Stimulated activated naive CD4-positive, alpha-beta T cell (primary cell): ENCODE results near the gene CDH12.
"Not testable (repeated sequence)": the region's sequence is repeated elsewhere in the genome, so short reads cannot be mapped to it uniquely, and the experiment has no call there.

Source experiments
- DNase-seq, 6 experiments: peaks; one replicate each; lab custom pipeline; 2025; lab: John Stamatoyannopoulos, UW

Gene CDH12

DNA sequence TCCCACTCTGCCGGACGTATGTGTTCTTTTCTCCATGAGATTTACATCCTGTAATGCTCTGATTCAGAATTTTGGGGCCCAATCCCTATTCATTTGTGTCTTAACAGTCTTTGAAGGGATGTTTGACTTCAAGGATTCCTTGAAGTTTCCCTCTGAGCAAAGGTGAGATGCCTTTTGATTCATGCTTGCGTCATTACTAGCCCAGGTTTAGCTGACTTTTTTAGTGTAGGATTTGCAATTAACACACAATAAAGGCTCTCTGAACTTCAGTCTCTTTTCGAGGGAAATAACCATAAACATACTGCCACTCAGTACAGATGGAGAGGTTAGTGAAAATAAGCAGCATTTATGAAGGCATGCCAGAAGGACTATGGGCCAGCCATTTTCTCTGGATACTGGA, 842.3 kb downstream of the CDH12 start:
- not testable (repeated sequence) for DNase-seq

DNA sequence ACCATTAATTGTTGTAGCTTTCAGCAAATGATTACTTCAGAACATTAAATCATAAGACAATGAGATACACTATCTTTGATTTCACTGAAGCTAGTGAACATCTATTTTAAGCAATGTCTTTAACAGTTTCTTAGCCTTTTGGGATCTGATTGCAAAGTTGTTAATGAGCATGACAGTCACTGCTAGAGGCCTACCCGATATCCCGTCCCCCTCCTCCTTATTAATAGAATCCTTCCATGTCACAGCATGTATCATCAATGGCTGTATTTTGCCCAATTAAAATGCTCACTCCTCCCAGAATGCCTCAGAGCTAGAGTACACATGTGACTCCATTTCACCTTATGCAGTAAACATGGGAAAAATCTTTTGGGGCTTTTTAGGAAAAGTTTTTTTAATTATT, 852.0 kb downstream of the CDH12 start:
- not testable (repeated sequence) for DNase-seq

DNA sequence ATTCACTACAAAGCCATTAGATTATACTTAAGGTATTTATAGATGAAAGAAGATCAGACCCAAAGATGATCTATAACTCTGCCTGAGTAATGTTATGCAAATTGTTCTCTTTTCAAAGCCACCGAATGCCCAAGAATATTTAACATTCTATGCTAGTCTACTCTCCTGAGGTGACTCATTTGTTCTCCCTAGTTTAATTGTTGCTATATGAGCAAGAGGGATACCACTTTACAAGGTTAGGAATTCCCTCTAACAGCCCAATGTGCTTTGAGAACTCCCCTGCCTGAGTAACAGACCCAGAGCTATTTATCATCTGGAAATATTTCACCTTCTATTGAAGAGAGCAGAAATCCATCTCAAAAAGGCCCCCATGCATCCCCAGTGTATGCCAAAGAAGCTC, 867.3 kb downstream of the CDH12 start:
- DNase-seq, result not testable (repeated sequence)

DNA sequence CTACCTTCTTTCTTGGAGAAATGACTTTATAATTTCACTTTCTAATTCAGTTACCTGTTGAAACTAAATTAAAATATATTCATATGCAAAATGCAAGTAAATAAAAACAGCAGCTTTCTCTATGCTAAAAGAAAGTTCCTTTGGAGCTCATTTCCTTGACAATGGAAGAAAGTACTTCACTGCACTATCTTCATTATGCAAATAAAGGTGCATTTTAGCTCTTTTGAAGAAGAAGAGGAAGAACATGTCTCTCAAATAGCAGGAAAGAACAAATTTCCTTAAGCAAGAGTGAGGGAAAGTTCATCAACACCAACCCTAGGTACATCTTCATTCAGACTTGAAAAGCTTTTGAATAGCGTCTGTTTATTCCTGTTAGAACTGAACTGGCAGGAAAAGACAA, 901.6 kb downstream of the CDH12 start:
- DNase-seq, result not testable (repeated sequence)

DNA sequence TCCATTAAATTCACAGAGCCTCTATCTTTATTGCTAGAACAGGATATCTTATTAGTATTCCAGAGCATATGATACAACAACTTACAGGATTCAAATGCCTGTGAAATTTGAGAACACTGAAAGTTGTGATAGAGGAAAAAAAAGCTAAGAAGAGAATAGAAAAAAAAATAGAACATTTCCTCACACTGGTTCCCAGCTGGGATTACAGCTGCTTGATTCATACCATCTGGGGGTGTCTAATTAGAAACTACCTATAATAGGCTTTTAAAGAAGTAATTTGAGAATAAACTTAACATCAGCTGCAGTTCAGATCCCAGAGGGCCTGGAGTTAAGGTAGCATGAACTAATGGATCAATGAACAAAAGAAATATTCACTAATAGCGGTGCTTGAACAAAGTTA, 922.0 kb downstream of the CDH12 start:
- no peak for DNase-seq

DNA sequence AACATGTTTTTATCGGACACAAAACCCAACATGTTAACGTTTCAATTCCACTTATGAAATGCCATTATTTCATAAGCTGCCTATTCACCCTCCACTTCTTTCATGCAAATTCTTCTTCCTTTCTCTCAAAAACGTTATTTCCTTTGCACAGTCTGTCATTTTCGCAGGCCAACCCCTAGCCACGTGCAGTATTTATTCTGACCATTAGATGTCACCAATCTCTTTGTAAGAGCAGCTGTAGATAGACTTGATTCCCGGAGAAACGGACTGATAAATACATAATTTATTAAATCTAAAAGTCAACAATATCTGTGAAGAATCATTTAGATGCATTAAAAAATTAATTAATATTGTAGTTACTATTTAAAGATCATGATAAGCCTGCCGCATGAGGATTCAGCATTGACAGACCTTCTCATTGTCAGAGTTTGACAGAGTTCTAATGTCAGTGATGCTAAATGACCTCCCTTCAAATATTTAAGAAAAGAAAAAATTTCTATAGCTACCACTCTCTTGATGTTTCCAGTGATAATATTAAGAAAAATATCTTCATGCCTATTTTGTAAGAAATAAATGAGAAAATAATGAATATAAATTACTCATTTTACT, 933.6 kb downstream of the CDH12 start:
- DNase-seq, result no peak

DNA sequence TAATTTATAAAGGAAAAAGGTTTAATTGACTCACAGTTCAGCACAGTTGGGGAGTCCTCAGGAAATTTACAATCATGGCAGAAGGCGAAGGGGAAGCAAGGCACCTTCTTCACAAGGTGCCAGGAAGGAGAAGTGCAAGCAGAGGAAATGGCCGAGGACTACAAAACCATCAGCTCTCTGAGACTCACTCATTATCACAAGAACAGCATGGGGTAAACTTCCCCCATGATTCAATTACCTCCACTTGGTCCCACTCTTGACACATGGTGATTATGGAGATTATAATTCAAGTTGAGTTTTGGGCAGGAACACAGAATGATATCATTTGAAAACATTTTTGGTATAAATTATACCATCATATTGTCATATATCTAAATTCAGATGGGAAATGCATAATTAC, 934.7 kb downstream of the CDH12 start:
- no peak for DNase-seq

DNA sequence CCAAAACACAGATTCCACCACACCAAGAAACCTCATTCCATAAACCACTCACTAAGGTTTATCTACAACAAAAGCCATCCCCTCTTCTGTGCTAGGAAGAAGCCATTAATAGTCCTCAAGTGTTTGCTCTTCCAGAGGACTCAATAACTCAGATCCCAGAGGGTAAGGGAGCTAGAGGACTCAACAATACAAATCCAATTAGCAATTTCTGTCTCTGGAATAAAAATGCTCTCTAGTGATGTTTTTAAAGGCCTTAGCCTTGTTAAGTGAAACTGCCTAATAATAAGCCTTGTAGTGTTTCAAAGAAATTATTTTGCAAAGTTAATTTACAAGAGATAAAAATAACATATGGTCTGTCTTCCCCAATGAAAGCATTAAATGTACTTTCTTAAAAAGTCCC, 942.4 kb downstream of the CDH12 start:
- no peak for DNase-seq

DNA sequence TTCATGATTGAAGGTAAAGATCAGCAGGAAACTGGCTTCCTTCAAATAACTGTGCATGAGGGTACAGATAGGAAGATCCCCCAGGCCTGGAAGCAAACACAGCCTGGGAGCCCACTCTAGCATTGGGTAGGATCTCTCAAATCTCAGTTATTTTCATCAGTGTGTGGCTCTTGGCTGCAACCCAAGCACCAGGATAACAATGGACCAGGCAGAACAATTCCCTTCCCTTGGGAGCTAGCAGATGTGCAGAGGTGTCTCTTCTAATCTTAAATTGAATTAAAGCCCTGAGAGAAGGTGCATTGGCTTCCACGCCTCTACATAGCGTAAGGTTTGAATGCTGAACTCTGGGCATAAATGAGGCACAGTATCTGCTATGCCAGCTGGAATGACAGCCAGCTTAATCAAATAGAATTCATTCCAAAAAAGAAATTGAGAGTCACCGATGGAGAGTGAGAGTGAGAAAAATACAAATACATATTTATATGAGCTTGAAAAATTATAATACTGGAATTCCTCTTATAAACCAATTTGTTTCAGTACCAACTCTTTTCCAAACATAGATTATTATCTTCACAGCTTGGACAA, 957.3 kb downstream of the CDH12 start:
- DNase-seq, result no peak

DNA sequence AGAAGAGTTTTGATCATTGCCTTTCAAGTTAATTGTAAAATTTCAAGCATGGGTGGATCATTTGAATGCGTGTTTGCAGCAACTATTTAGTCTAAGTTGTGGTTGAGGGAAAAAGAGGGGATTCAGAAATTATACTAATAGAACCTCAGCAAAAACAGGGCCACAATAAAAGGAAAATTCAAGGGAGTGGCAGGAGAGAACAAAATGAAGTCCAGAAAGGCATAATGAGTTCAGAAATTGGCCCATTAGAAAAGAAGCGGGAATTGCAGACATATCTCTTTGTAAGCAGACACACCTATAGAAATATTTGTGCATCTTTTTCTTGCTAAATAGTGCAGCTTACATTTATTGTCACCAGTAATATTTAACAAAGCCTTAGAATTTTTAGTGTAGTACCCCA, 960.0 kb downstream of the CDH12 start:
- DNase-seq, result no peak

DNA sequence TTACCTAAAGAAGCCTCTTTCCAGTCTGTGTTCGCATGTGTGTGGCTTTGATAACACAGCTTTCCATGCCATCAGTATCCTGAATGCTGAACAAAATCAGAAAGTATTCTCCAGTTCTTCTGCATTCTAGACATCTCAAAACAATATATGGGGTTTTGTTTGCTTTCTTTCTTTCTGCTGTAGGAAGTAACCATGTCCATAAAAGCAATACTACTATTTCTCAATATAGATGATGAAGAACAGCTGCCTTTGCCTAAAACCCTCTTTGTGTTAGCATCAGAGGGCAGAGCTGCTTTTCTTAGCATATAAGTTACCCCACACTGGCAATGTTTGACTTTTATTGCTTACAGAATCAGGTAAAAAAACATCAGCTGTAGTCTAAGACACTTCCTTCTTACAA, 963.6 kb downstream of the CDH12 start:
- DNase-seq, result no peak

DNA sequence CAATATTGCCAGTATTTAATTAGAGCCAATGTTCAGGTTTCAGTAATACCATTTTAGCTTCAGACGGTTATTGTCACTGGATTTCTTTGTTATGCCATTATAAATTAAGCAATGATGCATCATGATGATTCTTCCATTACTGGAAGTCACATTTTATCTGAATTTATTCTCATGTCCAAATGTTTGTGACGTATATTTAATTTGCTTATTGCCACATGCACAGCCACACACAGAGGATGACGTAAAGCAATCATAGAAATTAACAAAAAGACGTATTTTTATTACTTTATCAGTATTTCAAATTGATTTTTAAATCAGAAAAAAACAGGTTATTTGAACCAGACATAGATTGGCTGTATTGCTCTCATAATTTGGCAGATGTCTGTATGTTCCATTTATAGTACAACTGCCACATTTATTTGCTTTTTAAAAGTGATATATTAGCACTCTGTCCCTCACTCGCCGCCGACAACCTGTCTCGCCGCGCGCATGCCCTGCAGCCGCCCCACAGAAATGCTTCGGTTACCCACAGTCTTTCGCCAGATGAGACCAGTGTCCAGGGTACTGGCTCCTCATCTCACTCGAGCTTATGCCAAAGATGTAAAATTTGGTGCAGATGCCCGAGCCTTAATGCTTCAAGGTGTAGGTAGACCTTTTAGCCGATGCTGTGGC, 970.9 kb downstream of the CDH12 start:
- no peak for DNase-seq

DNA sequence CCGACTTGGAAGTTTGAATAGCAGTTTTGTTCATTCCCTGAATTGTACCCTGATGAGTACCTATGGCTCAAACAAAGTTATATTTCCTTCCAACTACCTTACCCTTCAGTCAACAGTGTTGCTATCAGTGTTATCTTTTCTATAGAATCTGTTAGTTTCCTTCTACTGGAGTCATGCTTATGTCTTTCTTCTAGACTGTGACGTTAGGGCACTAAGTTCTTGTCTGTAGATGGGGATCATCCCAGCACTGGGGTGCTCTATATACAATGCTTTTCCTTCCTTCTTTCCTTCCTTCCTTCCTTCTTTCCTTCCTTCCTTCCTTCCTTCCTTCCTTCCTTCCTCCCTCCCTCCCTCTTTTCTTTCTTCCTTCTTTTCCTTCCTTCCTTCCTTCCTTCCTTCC, 973.0 kb downstream of the CDH12 start:
- no peak for DNase-seq

DNA sequence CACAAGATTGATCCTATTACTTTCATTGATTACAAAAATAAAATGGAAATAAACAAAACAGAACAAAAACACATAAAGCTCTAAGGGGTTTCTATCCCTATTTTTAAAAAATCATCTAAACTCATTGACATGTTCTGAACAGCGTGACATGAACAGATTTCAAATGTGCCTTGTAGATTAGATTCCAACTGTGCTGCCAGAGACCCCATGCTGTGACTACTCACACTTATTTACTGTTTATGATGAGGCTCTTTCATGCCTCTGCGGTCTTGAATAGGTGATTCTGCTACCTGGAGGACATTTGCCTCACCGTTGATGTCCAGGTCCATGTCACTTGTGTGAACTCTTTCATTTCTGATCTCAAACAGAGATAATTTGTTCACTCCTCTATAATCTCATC, 990.2 kb downstream of the CDH12 start:
- DNase-seq, result no peak

DNA sequence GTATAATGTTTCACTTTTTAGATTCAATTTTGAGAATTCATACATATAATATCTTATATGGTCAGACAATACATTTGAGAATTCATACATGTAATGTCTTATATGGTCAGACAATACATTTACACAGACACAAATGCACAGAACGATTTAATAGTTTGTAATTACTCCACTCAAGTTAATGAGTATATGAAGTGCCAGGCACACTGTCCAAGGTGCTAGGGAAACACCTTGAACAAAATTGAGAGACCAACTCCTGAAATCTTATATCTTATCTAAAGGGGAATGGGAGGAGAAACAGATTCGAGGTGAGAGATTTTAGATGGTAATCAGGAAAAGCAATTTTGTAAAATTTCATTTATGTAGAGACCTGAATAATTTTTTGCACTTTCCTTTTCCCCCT, 994.7 kb downstream of the CDH12 start:
- no peak for DNase-seq

DNA sequence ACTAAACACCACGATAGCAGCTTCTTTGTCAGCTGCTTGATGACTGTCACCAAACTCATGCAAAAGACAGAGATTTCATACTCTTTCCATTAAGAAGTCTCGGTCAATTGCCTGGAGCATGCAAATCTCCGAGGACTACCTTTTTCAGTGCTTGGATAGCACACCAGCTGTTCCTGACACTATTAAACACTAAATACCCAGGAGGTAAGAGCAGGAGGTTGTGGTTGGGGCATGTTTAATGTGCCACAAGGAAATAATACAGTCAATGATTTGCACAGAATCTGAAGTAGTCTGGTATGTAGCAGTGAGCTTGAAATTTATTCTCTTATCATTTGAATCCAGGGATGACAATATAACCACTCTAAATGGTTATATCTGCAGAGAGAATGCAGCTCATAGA, 996.2 kb downstream of the CDH12 start:
- no peak for DNase-seq

DNA sequence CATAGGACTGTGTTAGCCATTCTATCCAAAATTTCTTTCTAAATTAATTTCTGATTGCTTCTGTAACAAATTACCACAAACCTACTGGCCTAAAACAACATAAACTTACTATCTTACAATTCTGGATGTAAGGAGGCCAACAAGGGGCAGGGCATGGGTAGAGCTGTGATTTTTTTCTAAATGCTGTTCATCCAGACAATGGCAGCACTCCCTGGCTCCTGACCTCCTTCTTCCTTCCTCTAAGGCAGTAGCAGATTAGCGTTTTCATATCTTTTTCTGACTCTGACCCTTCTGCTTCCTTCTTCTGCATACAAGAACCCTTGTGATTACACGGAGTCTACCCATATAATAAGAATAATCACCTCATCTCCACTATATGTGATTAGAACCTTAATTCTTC, 1005.8 kb downstream of the CDH12 start:
- no peak for DNase-seq

DNA sequence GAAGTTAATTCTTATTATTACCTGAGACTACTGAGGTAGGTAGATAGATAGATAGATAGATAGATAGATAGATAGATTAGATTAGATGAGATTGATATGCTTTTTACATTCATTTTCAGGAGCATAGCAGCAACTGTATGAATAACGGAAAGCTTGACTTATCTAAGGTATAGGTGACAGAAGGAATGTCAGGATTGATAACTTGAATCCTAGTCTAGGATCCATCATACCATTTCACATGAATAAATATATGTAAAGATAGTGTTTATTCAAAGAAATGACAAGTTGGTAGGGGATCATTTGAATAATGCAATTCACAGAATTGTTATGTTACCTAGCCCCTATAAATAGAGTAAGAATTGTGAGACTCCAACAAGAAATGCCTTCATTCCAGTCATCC, 1008.2 kb downstream of the CDH12 start:
- no peak for DNase-seq

DNA sequence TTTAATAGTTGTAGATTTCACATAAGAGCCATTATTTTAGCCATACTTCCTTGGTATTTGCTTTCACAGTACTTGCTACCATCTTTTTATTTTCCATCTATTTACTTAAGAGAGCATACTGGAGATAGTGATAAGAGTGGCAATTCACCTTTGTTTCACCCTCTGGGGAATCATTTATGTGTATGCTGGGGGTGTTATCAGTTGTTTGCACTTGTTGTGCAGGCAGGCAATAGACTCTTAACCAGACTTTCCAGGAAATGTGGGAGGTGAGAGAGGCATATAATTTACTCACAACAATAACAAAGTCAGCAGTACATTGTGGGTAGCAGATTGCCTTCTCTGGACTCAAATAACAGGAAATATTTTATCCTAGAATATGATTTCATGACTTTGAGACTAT, 1018.3 kb downstream of the CDH12 start:
- no peak for DNase-seq

DNA sequence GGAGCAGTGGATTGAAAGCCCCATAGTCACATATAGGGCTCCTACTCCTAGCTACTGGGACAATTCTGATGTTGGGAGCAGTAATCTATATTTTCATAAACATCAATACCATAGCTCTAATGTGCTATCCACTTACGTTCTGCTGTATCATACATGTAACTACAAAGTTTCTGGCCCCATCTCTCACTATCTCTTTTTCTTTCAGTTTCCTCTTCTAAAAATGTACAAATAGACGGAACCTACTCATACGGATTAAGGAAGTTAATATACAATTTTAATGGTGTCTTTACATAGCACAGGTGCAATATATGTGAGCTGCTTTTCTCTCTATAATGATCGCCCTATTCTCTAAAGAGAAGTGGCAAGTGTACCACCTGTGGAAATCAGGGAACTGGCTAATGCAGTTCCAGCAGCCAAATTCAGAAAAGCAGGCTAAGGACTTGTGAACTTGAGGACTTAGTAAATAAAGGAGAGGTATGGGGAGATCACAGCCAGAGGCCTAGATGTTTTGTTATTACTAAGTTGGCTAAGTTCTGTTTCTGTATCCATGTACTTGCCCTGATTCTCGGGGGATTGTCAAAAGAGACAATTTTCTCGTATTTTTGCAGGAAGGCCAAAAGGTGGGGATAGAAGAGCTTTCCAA, 1021.9 kb downstream of the CDH12 start:
- DNase-seq, result no peak

DNA sequence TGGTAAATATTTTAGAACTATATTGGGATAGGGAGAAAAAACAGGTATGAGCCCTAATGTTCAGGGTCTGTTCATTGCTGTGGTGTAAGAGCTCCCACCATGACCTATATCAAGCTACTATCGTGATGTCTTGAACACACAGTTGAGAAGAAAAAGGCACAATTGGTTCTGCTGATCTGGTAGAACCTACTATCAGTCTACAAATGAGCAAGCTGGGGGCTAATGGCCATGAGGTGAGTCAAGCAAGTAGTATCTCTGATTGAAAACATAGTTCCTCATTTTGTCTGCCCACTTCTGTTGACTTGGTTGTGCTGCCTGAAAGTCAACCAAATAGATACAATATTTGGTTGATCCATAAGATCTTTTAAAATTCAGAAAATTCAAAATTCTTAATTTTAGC, 1026.3 kb downstream of the CDH12 start:
- DNase-seq, result no peak

DNA sequence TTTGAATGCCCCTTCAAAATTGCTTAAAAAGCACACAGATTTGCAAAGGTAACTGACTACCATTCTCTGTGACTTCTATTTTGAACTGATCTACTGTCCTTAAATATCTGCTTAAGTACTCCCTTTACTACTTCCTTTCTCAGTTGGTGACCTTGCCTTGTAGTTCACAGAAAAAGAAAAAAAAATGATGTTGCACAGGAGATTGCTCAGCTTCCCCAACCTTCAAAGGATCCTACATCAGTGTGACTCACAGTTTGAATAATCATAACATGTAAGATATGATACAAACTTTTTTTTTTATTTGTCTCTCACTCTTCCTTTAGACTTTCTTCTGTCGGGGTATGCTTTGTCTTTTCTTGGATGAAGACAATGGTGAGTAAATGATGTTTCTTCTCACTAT, 1029.6 kb downstream of the CDH12 start:
- DNase-seq, result no peak

DNA sequence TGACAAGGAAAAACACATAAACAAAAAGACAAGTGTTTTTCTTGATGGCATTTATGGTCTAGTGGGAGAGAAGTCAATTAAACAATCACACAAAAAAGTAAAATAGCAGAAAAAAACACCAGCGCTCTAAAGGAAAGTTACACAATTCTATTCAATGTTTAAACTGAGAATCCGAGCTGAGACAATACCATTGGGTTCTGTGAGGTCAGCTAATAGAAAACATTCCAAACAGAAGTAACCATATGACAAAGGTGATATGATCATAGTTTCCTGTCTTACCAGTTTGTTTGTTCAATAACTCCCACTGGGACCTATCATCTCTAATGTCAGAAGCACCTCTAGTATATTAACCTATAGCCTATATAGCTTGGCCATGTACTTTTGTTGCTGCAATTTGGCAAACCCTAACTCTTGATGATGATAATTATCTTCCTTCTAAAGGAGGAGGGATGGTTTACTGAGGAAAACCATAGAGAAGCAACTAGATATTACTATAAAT, 1030.0 kb downstream of the CDH12 start:
- DNase-seq, result no peak
